Hepatocyte (in vitro differentiated cells): ENCODE measurements around the gene TBL3. TPM values are rescaled to one million over a fixed set of nuclear protein-coding genes. Genes with fewer than 3 reads are reported as not detected.

Experiments used
- DNase-seq: peaks from one replicate; pipeline ENCODE4 v3.0.0-alpha.2; 2016; ENCODE audit warnings: low spot score
- H2AFZ ChIP-seq: fragments of 200-600 bp; sonication (generic); 2 replicates; pipeline ENCODE4 v1.6.0; 2016; ENCODE audit warnings: antibody characterized with exemption, mild to moderate bottlenecking
- H3K27ac ChIP-seq: fragments of 200-600 bp; sonication (generic); 2 replicates; pipeline ENCODE4 v1.5.1; 2016; ENCODE audit warnings: mild to moderate bottlenecking
- H3K27me3 ChIP-seq: fragments of 200-600 bp; sonication (generic); 2 replicates; pipeline ENCODE4 v1.6.1; 2016
- H3K36me3 ChIP-seq: fragments of 200-600 bp; sonication (generic); replicated peaks from 2 replicates; pipeline ENCODE4 v1.5.1; 2016; ENCODE audit warnings: low read depth; ENCODE audit not compliant: insufficient read depth
- H3K4me1 ChIP-seq: fragments of 200-600 bp; sonication (generic); 2 replicates; pipeline ENCODE4 v1.5.1; 2016; ENCODE audit warnings: mild to moderate bottlenecking, moderate library complexity; ENCODE audit not compliant: insufficient read depth
- H3K4me2 ChIP-seq: fragments of 200-600 bp; sonication (generic); 2 replicates; pipeline ENCODE4 v1.6.0; 2016
- H3K4me3 ChIP-seq: fragments of 200-600 bp; sonication (generic); 2 replicates; pipeline ENCODE4 v1.5.1; 2016; ENCODE audit warnings: mild to moderate bottlenecking
- H3K79me2 ChIP-seq: fragments of 200-600 bp; sonication (generic); 2 replicates; pipeline ENCODE4 v1.6.0; 2017; ENCODE audit warnings: mild to moderate bottlenecking
- H3K9me2 ChIP-seq: fragments of 200-600 bp; sonication (generic); replicated peaks from 2 replicates; pipeline ENCODE4 v1.6.0; 2017; ENCODE audit warnings: mild to moderate bottlenecking; ENCODE audit not compliant: insufficient read depth
- H3K9me3 ChIP-seq: fragments of 200-600 bp; sonication (generic); 2 replicates; pipeline ENCODE4 v1.5.1; 2016; ENCODE audit warnings: low read depth, mild to moderate bottlenecking
- H4K20me1 ChIP-seq: fragments of 200-600 bp; sonication (generic); 2 replicates; pipeline ENCODE4 v1.6.0; 2016; ENCODE audit warnings: mild to moderate bottlenecking; ENCODE audit not compliant: insufficient read depth, poor library complexity, severe bottlenecking
- EZH2 ChIP-seq: fragments of 200-600 bp; sonication (generic); IDR thresholded peaks from 2 replicates; pipeline ENCODE4 v1.6.1; 2016; ENCODE audit warnings: antibody characterized with exemption, mild to moderate bottlenecking, borderline replicate concordance
- EZH2phosphoT487 ChIP-seq: fragments of 200-600 bp; sonication (generic); IDR thresholded peaks from one replicate; pipeline ENCODE4 v1.6.1; 2018; ENCODE audit warnings: antibody characterized with exemption, mild to moderate bottlenecking, low read depth, moderate library complexity; ENCODE audit not compliant: unreplicated experiment, severe bottlenecking
- WGBS: methylation state at CpG from one replicate; pipeline ENCODE4 v1.1.6; 2016; ENCODE audit warnings: low lambda C conversion rate; ENCODE audit errors: missing lambda C conversion rate; 5-methylcytosine and 5-hydroxymethylcytosine counted together
- polyA plus RNA-seq: library from polyadenylated mRNA; unstranded; fragments of >200 nt; fragmentation: Nextera tagmentation; extraction: Ambion mirVana; gene quantifications from 2 replicates; pipeline ENCODE4 v1.2.1, GENCODE V29; 2016
- total RNA-seq: library from RNA; depleted of rRNA; stranded (reverse); fragments of >200 nt; gene quantifications from 2 replicates; pipeline ENCODE4 v1.2.3, GENCODE V29; 2014
- TF ChIP-seq, protein P1 (sequence below): fragments of 200-600 bp; sonication (generic); IDR thresholded peaks from 2 replicates; pipeline ENCODE4 v1.5.1; 2016; ENCODE audit warnings: antibody characterized with exemption, mild to moderate bottlenecking; ENCODE audit not compliant: poor library complexity

The TBL3 gene
- total and polyA plus RNA-seq, 2 experiments from 2014 or later, result 24.2 to 48.5 TPM

DNA sequence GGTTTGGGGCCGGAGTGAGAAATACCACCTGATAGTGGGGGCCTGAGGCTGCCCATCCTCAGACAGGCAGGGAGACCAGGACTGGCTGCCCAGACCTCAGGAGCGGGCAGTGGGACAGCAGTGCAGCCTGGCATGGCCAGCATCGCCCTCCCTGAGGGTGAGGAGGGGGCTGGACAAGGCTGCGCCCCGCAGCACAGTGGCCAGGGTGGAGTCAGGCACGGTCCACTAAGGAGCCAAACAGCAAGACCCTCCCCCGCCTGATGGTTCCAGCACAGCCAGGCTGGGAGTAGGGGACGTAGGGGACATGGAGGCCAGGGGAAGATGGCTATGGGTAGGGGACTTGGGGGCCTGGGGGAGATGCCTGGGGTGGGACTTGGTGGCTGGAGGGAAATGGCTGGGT is 34.5 kb downstream of the TBL3 start:
- peaks cover 66% of the 10 kb centered on the region for H3K79me2 ChIP-seq
- no peak for DNase-seq
- TF ChIP-seq EZH2phosphoT487, result no peak
- no peak for TF ChIP-seq EZH2
- TF ChIP-seq, protein P1, sequence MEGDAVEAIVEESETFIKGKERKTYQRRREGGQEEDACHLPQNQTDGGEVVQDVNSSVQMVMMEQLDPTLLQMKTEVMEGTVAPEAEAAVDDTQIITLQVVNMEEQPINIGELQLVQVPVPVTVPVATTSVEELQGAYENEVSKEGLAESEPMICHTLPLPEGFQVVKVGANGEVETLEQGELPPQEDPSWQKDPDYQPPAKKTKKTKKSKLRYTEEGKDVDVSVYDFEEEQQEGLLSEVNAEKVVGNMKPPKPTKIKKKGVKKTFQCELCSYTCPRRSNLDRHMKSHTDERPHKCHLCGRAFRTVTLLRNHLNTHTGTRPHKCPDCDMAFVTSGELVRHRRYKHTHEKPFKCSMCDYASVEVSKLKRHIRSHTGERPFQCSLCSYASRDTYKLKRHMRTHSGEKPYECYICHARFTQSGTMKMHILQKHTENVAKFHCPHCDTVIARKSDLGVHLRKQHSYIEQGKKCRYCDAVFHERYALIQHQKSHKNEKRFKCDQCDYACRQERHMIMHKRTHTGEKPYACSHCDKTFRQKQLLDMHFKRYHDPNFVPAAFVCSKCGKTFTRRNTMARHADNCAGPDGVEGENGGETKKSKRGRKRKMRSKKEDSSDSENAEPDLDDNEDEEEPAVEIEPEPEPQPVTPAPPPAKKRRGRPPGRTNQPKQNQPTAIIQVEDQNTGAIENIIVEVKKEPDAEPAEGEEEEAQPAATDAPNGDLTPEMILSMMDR, result no peak
- 93% methylated on average over 6 of the region's 8 CpGs for WGBS
- H3K27me3 ChIP-seq, result no peaks in the 10 kb centered on the region
- H3K27ac ChIP-seq, result no peak overlapping the region
- H3K4me3 ChIP-seq, result no peak overlapping the region
- H4K20me1 ChIP-seq, result peaks cover 61% of the 10 kb centered on the region
- peaks cover 30% of the 10 kb centered on the region for H3K4me1 ChIP-seq
- no peak overlapping the region for H3K4me2 ChIP-seq
- no peaks in the 10 kb centered on the region for H3K9me2 ChIP-seq
- no peaks in the 10 kb centered on the region for H3K36me3 ChIP-seq
- no peak overlapping the region for H2AFZ ChIP-seq
- H3K9me3 ChIP-seq, result no peaks in the 10 kb centered on the region

DNA sequence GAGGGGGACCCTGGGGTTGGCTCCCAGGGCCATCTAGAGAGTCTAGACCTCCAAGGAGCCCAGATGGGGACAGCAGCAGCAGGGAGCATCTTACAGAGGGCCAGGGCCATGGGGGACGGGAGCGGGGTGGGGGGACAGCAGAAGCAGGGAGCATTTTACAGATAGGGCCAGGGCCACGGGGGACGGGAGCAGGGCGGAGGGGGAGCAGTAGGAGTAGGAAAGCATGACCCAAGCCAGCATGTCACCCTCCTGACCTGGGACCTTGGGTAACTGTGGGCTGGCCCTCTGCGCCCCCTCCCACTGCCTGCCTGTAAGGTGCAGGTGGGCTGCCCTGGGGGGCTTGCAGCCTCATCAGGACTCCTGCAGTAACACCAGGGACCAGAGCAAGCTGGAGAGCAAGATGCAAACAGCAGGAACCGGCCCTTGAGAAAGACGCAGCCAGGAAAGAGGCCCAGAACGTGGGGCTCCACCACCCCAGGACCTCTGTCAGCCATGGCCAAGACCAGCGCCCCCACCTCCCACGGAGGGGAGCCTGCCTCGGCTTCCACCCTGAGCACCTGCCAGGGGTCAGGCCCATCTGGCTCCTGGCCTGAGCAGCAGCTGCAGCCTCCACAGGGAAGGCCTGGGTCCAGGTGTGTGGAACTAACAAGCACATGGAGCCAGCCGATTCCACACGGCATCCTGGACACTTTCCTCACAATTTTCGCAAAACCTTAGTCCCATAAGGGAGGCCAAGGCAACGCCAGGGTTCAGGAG is 35.4 kb downstream of the TBL3 start:
- H3K27me3 ChIP-seq, result no peaks in the 10 kb centered on the region
- no peaks in the 10 kb centered on the region for H3K36me3 ChIP-seq
- peak overlapping the region; percentile 99 for H3K27ac ChIP-seq
- no peaks in the 10 kb centered on the region for H3K9me3 ChIP-seq
- H3K4me3 ChIP-seq, result no peak overlapping the region
- DNase-seq, result no peak
- WGBS, result 90% methylated on average over 12 of the region's 16 CpGs
- TF ChIP-seq EZH2 (no peak), EZH2phosphoT487 (no peak)
- TF ChIP-seq, protein P1, result no peak
- H3K4me2 ChIP-seq, result peak overlapping the region; percentile 86
- no peaks in the 10 kb centered on the region for H3K9me2 ChIP-seq
- peaks cover 61% of the 10 kb centered on the region for H4K20me1 ChIP-seq
- H2AFZ ChIP-seq, result no peak overlapping the region
- peaks cover 30% of the 10 kb centered on the region for H3K4me1 ChIP-seq
- H3K79me2 ChIP-seq, result peaks cover 66% of the 10 kb centered on the region

DNA sequence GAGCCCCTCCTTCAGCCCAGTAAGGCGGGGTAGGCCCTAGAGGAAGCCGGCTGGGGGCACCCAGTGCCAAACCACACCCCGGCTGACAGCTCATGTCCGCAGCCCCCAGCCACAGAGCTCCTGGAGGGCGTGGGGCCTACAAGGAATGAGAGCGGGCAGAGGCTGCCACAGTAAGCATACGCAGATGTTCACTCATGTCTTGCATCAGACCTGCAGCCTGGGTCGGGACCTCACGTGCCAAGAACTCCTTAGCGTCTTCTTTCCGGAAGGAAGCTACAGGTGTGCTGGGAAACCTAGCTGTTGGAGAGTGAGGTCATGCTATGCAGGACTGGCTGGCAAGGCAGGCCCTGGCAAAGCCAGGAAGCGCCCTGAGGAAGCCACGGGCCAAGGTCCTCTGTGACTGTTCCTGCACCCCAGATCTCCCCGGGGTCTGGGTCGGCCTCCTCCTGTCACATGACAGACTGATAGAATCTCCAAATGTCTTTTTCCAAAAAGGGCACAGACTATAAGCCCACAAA is 36.2 kb downstream of the TBL3 start:
- Histone ChIP-seq H3K27ac (peak overlapping the region; percentile 99), H3K79me2 (peaks cover 66% of the 10 kb centered on the region), H3K27me3 (no peaks in the 10 kb centered on the region), H2AFZ (no peak overlapping the region), H4K20me1 (peaks cover 57% of the 10 kb centered on the region), H3K9me2 (no peaks in the 10 kb centered on the region), H3K9me3 (no peaks in the 10 kb centered on the region), H3K4me1 (peaks cover 30% of the 10 kb centered on the region), H3K36me3 (no peaks in the 10 kb centered on the region), H3K4me2 (peak overlapping the region; percentile 86), H3K4me3 (peak overlapping the region; percentile 93)
- TF ChIP-seq EZH2phosphoT487 (no peak), EZH2 (no peak)
- TF ChIP-seq, protein P1, result no peak
- 83% methylated on average over 15 of the region's 15 CpGs for WGBS
- DNase-seq, result no peak
